DND-41 (cell line): ENCODE data around the gene PRKCZ.
A peak's percentile ranks its signal among the peaks of the same experiment; 100 is the strongest.

Experiments
- ATAC-seq: fragments of 200-7000 bp; cut with Tn5 transposase; 3 replicates; pipeline ENCODE4 v1.9.1; 2021; ENCODE audit warnings: low read depth; ENCODE audit not compliant: insufficient read depth
- DNase-seq: peaks from one replicate; pipeline ENCODE4 v3.0.0-alpha.2; 2020
- H2AFZ ChIP-seq: 2 replicates; pipeline ENCODE4 v1.6.0; 2012; ENCODE audit warnings: low read depth, low read length
- H3K27ac ChIP-seq: 2 replicates; pipeline ENCODE4 v1.5.1; 2012; ENCODE audit warnings: low read length, inconsistent platforms
- H3K27me3 ChIP-seq: fragments of 200-600 bp; sonication (generic); 2 replicates; pipeline ENCODE4 v1.6.0; 2012; ENCODE audit warnings: low read length, mild to moderate bottlenecking, inconsistent platforms; ENCODE audit not compliant: insufficient read depth, poor library complexity
- H3K36me3 ChIP-seq: 2 replicates; pipeline ENCODE4 v1.5.1; 2012; ENCODE audit warnings: low read length, inconsistent platforms; ENCODE audit not compliant: insufficient read depth
- H3K4me1 ChIP-seq: 2 replicates; pipeline ENCODE4 v1.5.1; 2012; ENCODE audit warnings: mild to moderate bottlenecking, low read length; ENCODE audit not compliant: insufficient read depth
- H3K4me2 ChIP-seq: 2 replicates; pipeline ENCODE4 v1.6.0; 2012; ENCODE audit warnings: mild to moderate bottlenecking, moderate library complexity, low read length, inconsistent platforms; ENCODE audit not compliant: insufficient read depth
- H3K4me3 ChIP-seq, 2 experiments: fragments of 200-600 bp in 1 of 2; shearing (Covaris generic) in 1 of 2; 2 replicates each; pipeline ENCODE4 v1.5.1; 2012 to 2016; ENCODE audit warnings: inconsistent platforms in 2 of 2, low read length in 2 of 2, mild to moderate bottlenecking in 2 of 2, low read depth in 1 of 2, moderate library complexity in 1 of 2
- H3K79me2 ChIP-seq: 2 replicates; pipeline ENCODE4 v1.6.0; 2012; ENCODE audit warnings: low read length, inconsistent platforms; ENCODE audit not compliant: insufficient read depth
- H3K9ac ChIP-seq: 2 replicates; pipeline ENCODE4 v1.6.0; 2012; ENCODE audit warnings: low read depth, mild to moderate bottlenecking, inconsistent platforms, low read length, moderate library complexity
- H3K9me3 ChIP-seq: 2 replicates; pipeline ENCODE4 v1.5.1; 2012; ENCODE audit warnings: low read length, moderate library complexity, mild to moderate bottlenecking, inconsistent platforms; ENCODE audit not compliant: insufficient read depth, severe bottlenecking
- H4K20me1 ChIP-seq: 2 replicates; pipeline ENCODE4 v1.6.0; 2012; ENCODE audit warnings: low read length; ENCODE audit not compliant: insufficient read depth
- EZH2 ChIP-seq: IDR thresholded peaks from 3 replicates; pipeline ENCODE4 v1.6.1; 2012; ENCODE audit warnings: borderline replicate concordance, low read depth, mild to moderate bottlenecking, moderate library complexity, low read length, inconsistent platforms; ENCODE audit not compliant: severe bottlenecking
- TF ChIP-seq, protein P1 (sequence below): IDR thresholded peaks from 2 replicates; pipeline ENCODE4 v1.5.1; 2012; ENCODE audit warnings: borderline replicate concordance, low read length, moderate library complexity, mild to moderate bottlenecking; ENCODE audit not compliant: poor library complexity, severe bottlenecking; ENCODE audit errors: extremely low read depth

The PRKCZ gene

DNA sequence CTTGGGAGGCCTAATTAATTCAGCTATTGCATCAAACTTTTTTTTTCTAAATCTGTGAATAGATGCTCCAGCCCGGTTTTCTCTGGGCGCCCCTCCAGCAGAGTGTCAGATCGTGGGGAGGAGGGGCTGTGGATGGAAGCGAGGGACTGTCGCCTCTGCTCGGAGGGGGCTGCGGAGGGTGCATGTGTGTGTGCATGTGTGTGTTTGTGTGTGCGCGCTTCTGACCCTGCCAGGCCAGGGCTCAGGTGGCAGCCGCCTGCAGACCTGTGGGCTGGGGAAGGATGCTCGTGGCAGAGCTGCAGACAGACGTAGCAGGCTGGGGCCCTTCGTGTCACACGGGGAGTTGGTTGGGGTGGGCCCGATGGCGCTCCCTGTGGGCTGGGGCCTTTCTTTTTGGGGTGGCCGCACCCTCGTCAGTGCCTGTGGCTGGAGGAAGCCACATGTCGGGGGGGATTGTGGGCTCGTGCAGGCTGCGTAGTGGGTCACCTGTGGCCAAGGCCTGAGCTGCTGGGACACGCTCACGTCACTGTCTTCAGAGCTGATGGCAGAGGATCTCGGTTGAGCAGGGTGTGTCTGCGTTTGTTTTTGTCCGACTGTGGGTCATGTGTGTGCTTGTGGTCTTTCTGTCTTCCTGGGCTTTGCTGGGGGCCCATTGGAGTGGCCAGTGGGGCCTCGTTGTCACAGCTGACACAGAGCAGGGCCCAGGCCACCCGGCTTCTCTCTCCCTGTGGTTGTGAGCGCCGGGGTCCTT lies 180.7 kb downstream of the PRKCZ start:
- Histone ChIP-seq H3K27me3 (peaks cover 7% of the 10 kb centered on the region), H3K36me3 (peaks cover 18% of the 10 kb centered on the region; the same call in 1 of the 2 replicates), H3K27ac (no peak overlapping the region), H2AFZ (no peak overlapping the region), H3K79me2 (peaks cover 74% of the 10 kb centered on the region), H3K9ac (peak overlapping the region; percentile 78), H3K4me1 (peaks cover 58% of the 10 kb centered on the region), H3K4me3 (peak overlapping the region in 1 of 2 experiments; percentile 91; a peak in 3 of 4 replicates), H4K20me1 (peaks cover 80% of the 10 kb centered on the region), H3K9me3 (no peaks in the 10 kb centered on the region), H3K4me2 (peak overlapping the region; percentile 78)
- no peak for ATAC-seq
- no peak for TF ChIP-seq EZH2
- TF ChIP-seq, protein P1, sequence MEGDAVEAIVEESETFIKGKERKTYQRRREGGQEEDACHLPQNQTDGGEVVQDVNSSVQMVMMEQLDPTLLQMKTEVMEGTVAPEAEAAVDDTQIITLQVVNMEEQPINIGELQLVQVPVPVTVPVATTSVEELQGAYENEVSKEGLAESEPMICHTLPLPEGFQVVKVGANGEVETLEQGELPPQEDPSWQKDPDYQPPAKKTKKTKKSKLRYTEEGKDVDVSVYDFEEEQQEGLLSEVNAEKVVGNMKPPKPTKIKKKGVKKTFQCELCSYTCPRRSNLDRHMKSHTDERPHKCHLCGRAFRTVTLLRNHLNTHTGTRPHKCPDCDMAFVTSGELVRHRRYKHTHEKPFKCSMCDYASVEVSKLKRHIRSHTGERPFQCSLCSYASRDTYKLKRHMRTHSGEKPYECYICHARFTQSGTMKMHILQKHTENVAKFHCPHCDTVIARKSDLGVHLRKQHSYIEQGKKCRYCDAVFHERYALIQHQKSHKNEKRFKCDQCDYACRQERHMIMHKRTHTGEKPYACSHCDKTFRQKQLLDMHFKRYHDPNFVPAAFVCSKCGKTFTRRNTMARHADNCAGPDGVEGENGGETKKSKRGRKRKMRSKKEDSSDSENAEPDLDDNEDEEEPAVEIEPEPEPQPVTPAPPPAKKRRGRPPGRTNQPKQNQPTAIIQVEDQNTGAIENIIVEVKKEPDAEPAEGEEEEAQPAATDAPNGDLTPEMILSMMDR: no peak
- DNase-seq: no peak

DNA sequence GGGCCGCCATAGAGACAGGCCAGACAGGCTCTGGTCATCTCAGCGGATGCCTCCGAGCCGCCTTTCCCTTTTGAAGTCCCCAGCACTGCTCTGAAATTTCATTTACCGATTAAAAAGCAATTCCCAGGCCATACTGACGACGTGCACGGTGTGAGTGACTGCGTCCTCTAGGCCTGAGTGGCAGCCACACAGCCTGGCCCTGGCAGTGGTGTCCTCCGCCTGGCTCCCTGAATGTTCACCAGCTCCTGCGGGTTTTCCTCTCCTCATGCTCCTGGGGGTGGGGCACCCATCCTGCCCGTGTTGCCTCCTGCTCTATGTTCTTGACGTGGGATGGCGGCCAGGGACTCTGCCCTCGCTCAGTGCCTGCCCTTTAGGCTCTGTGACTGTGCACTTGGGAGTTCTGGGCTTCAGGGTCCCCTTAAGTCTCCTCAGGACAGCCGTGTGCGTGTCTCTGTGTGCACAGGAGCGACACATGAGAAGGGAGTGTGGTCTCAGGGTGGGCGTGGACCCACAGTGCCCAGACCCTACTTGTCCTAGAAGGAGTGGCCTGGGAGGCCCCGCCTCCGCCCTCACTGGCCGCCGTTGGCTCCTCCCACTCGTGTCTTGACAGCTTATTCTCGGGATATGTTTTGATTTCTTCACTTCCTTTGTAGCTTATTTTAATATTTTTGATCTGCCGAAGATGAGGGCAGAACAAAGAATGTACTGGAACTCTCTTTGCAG lies 181.5 kb downstream of the PRKCZ start:
- no peak overlapping the region for H2AFZ ChIP-seq
- H3K27ac ChIP-seq: peak overlapping the region; percentile 27; the same call in 1 of the 2 replicates
- H3K4me2 ChIP-seq: peak overlapping the region; percentile 78
- peaks cover 7% of the 10 kb centered on the region for H3K27me3 ChIP-seq
- TF ChIP-seq, protein P1: no peak
- TF ChIP-seq EZH2: no peak
- DNase-seq: no peak
- peaks cover 18% of the 10 kb centered on the region; the same call in 1 of the 2 replicates for H3K36me3 ChIP-seq
- H3K4me3 ChIP-seq: peak overlapping the region in 1 of 2 experiments; percentile 91; a peak in 2 of 4 replicates
- no peak for ATAC-seq
- peaks cover 58% of the 10 kb centered on the region for H3K4me1 ChIP-seq
- peaks cover 82% of the 10 kb centered on the region for H4K20me1 ChIP-seq
- no peaks in the 10 kb centered on the region for H3K9me3 ChIP-seq
- H3K79me2 ChIP-seq: peaks cover 79% of the 10 kb centered on the region
- H3K9ac ChIP-seq: peak overlapping the region; percentile 78

DNA sequence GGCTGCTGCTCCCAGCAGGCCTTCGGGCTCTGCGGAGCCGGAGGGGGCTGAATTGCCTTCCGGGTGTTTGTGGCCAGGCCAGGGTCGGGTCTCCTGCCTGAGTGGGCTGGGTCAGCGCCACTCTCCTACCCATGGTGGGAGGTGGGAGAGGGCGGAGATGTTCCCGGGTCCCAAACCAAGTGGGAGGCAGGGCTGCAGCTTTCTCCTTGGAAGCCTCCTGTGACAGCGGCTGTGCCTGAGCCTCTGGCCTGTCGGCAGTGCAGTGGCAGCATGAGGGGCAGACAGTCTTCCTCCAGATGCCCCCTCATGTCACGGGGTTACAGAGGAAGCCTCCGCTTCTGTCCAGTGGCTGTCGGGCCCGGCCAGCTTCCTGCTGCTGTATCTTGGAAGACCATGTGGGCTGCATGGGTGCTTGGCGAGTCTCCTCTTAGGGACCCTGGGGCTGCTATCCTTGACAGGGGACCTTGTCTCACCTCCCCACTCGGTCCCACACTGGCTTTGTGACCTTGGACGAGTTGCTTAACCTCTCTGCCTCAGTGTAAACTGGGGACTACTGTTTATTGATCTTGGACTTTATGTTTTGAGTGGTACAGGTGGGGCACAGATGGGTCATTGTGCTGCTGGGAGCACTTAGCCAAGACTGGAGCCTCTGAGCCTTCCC lies 182.2 kb downstream of the PRKCZ start:
- DNase-seq (no peak), ATAC-seq (no peak)
- Histone ChIP-seq H3K4me2 (peak overlapping the region; percentile 78), H3K4me3 (peak overlapping the region in 1 of 2 experiments; percentile 91; a peak in 2 of 4 replicates), H3K27ac (no peak overlapping the region), H3K79me2 (peaks cover 85% of the 10 kb centered on the region), H3K27me3 (peaks cover 7% of the 10 kb centered on the region), H4K20me1 (peaks cover 86% of the 10 kb centered on the region), H3K9me3 (no peaks in the 10 kb centered on the region), H3K4me1 (peaks cover 56% of the 10 kb centered on the region), H3K9ac (peak overlapping the region; percentile 78; the same call in 1 of the 2 replicates), H3K36me3 (peaks cover 18% of the 10 kb centered on the region; the same call in 1 of the 2 replicates), H2AFZ (no peak overlapping the region)
- TF ChIP-seq, protein P1: no peak
